Measurements from ENCODE around the gene PRKCSH.

Gene PRKCSH

GRCh38 chr19:11446652-11447301 lies 11.3 kb downstream of the PRKCSH start:
- Histone ChIP-seq H3K36me3 (replicated peaks) (peaks cover 64% of the 10 kb centered on the region), H3K4me3 (ENCODE audit: low read depth, low read length) (no peak overlapping the region), H3K27me3 (replicated peaks) (no peaks in the 10 kb centered on the region), H3K27ac (no peak overlapping the region)
- in situ Hi-C loops (cut with HindIII; ENCODE audit: low pct_ligation_motif_present, low sequenced_read_pairs): no loop called here
- peak; percentile 78 for TF ChIP-seq CTCF (IDR thresholded peaks at IDR 0.05; ENCODE audit: low read depth, low read length, missing control alignments)
- DNase-seq: no peak

GRCh38 chr19:11447347-11448262 lies 12.2 kb downstream of the PRKCSH start:
- H3K36me3 ChIP-seq (replicated peaks): peaks cover 55% of the 10 kb centered on the region
- DNase-seq: no peak
- no peak overlapping the region for H3K27ac ChIP-seq
- no peak for TF ChIP-seq CTCF (IDR thresholded peaks at IDR 0.05; ENCODE audit: low read depth, low read length, missing control alignments)
- no peaks in the 10 kb centered on the region for H3K27me3 ChIP-seq (replicated peaks)
- in situ Hi-C loops (cut with HindIII; ENCODE audit: low pct_ligation_motif_present, low sequenced_read_pairs): no loop called here
- H3K4me3 ChIP-seq (ENCODE audit: low read depth, low read length): no peak overlapping the region

GRCh38 chr19:11448410-11448809 lies 13.0 kb downstream of the PRKCSH start:
- peaks cover 47% of the 10 kb centered on the region for H3K36me3 ChIP-seq (replicated peaks)
- in situ Hi-C loops (cut with HindIII; ENCODE audit: low pct_ligation_motif_present, low sequenced_read_pairs): no loop called here
- DNase-seq: no peak

GRCh38 chr19:11448923-11449554 lies 13.6 kb downstream of the PRKCSH start:
- H3K27ac ChIP-seq: no peak overlapping the region
- no peaks in the 10 kb centered on the region for H3K27me3 ChIP-seq (replicated peaks)
- H3K4me3 ChIP-seq (ENCODE audit: low read depth, low read length): no peak overlapping the region
- in situ Hi-C loops (cut with HindIII; ENCODE audit: low pct_ligation_motif_present, low sequenced_read_pairs): no loop called here
- DNase-seq: no peak
- peaks cover 43% of the 10 kb centered on the region for H3K36me3 ChIP-seq (replicated peaks)
- no peak for TF ChIP-seq CTCF (IDR thresholded peaks at IDR 0.05; ENCODE audit: low read depth, low read length, missing control alignments)

More at GRCh38 chr19:11448410-11448809, 13.0 kb downstream of the PRKCSH start:
- no peak overlapping the region for H3K4me3 ChIP-seq (ENCODE audit: low read depth, low read length)
- TF ChIP-seq CTCF (IDR thresholded peaks at IDR 0.05; ENCODE audit: low read depth, low read length, missing control alignments): no peak
- H3K27ac ChIP-seq: no peak overlapping the region
- no peaks in the 10 kb centered on the region for H3K27me3 ChIP-seq (replicated peaks)

- H3K36me3 ChIP-seq (replicated peaks): peaks cover 33% of the 10 kb centered on the region
Measured at GRCh38 chr19:11450570-11451326, 15.3 kb downstream of the PRKCSH start.

More at GRCh38 chr19:11450570-11451326, 15.3 kb downstream of the PRKCSH start:
- Histone ChIP-seq H3K4me3 (ENCODE audit: low read depth, low read length) (no peak overlapping the region), H3K27ac (no peak overlapping the region), H3K27me3 (replicated peaks) (no peaks in the 10 kb centered on the region)
- TF ChIP-seq CTCF (IDR thresholded peaks at IDR 0.05; ENCODE audit: low read depth, low read length, missing control alignments): no peak
- in situ Hi-C loops (cut with HindIII; ENCODE audit: low pct_ligation_motif_present, low sequenced_read_pairs): no loop called here
- DNase-seq: no peak
